SJSA1 (cell line): ENCODE data around the gene SLC10A4. TPM values are rescaled to one million over a fixed set of nuclear protein-coding genes. Genes with fewer than 3 reads are reported as not detected.

ENCODE experiments used
- DNase-seq, 2 experiments: peaks; one replicate each; pipeline ENCODE4 v3.0.0-alpha.2; 2015 to 2020; ENCODE audit warnings: low spot score in 2 of 2, low read depth in 1 of 2
- H3K27ac ChIP-seq: fragments of 250-450 bp; sonication (Bioruptor Pico); 2 replicates; pipeline ENCODE4 v1.5.1; 2020; ENCODE audit warnings: mild to moderate bottlenecking, moderate library complexity
- H3K27me3 ChIP-seq: fragments of 250-450 bp; sonication (Bioruptor Pico); replicated peaks from 2 replicates; pipeline ENCODE4 v1.5.1; 2020; ENCODE audit warnings: mild to moderate bottlenecking, moderate library complexity
- H3K36me3 ChIP-seq: fragments of 250-450 bp; sonication (Bioruptor Pico); 2 replicates; pipeline ENCODE4 v1.5.1; 2020; ENCODE audit warnings: mild to moderate bottlenecking
- H3K4me1 ChIP-seq: fragments of 250-450 bp; sonication (Bioruptor Pico); replicated peaks from 2 replicates; pipeline ENCODE4 v1.6.1; 2021; ENCODE audit warnings: mild to moderate bottlenecking
- H3K4me3 ChIP-seq: fragments of 250-450 bp; sonication (Bioruptor Pico); 2 replicates; pipeline ENCODE4 v1.5.1; 2020; ENCODE audit warnings: mild to moderate bottlenecking
- H3K9me3 ChIP-seq: fragments of 250-450 bp; sonication (Bioruptor Pico); replicated peaks from 2 replicates; pipeline ENCODE4 v1.5.1; 2020; ENCODE audit warnings: mild to moderate bottlenecking
- total RNA-seq: library from RNA; depleted of rRNA; stranded (reverse); fragments of >200 nt; shearing (Covaris generic); gene quantifications from 2 replicates; pipeline ENCODE4 v1.2.3, GENCODE V29; 2014

SLC10A4 gene
- total RNA-seq, 1 experiment from 2014 or later, result not detected

- H3K4me1 ChIP-seq, result no peaks in the 10 kb centered on the region
- no peaks in the 10 kb centered on the region for H3K36me3 ChIP-seq
- H3K27ac ChIP-seq, result no peak overlapping the region
- no peaks in the 10 kb centered on the region for H3K9me3 ChIP-seq
- no peaks in the 10 kb centered on the region for H3K27me3 ChIP-seq
- H3K4me3 ChIP-seq, result no peak overlapping the region
- DNase-seq, result no peak
These were observed 13.0 kb upstream of the SLC10A4 start for GRCh38 chr4:48470137-48470536.

GRCh38 chr4:48470570-48470969 is 12.6 kb upstream of the SLC10A4 start:
- no peak for DNase-seq
- Histone ChIP-seq H3K27me3 (no peaks in the 10 kb centered on the region), H3K36me3 (no peaks in the 10 kb centered on the region), H3K27ac (no peak overlapping the region), H3K4me3 (no peak overlapping the region), H3K4me1 (no peaks in the 10 kb centered on the region), H3K9me3 (no peaks in the 10 kb centered on the region)

GRCh38 chr4:48472794-48473193 is 10.3 kb upstream of the SLC10A4 start:
- Histone ChIP-seq H3K9me3 (no peaks in the 10 kb centered on the region), H3K36me3 (no peaks in the 10 kb centered on the region), H3K4me1 (no peaks in the 10 kb centered on the region), H3K27me3 (no peaks in the 10 kb centered on the region), H3K27ac (no peak overlapping the region), H3K4me3 (no peak overlapping the region)
- DNase-seq, result no peak

GRCh38 chr4:48475770-48476169 is 7.4 kb upstream of the SLC10A4 start:
- H3K9me3 ChIP-seq, result no peaks in the 10 kb centered on the region
- H3K27ac ChIP-seq, result no peak overlapping the region
- H3K27me3 ChIP-seq, result no peaks in the 10 kb centered on the region
- no peak overlapping the region for H3K4me3 ChIP-seq
- no peaks in the 10 kb centered on the region for H3K36me3 ChIP-seq
- H3K4me1 ChIP-seq, result no peaks in the 10 kb centered on the region
- no peak for DNase-seq

GRCh38 chr4:48478273-48478672 is 4.9 kb upstream of the SLC10A4 start:
- Histone ChIP-seq H3K36me3 (no peaks in the 10 kb centered on the region), H3K27ac (no peak overlapping the region), H3K4me1 (no peaks in the 10 kb centered on the region), H3K9me3 (no peaks in the 10 kb centered on the region), H3K4me3 (no peak overlapping the region), H3K27me3 (peaks cover 8% of the 10 kb centered on the region; the same call in 1 of the 2 replicates)
- no peak for DNase-seq

GRCh38 chr4:48481581-48481980 is 1.6 kb upstream of the SLC10A4 start:
- H3K9me3 ChIP-seq, result no peaks in the 10 kb centered on the region
- H3K36me3 ChIP-seq, result no peaks in the 10 kb centered on the region
- H3K27me3 ChIP-seq, result peaks cover 8% of the 10 kb centered on the region; the same call in 1 of the 2 replicates
- no peak overlapping the region for H3K4me3 ChIP-seq
- DNase-seq, result no peak
- 0 out of 2 replicates have a peak, but pooled peaks cover 4% of the 10 kb centered on the region for H3K4me1 ChIP-seq
- no peak overlapping the region for H3K27ac ChIP-seq

DNA sequence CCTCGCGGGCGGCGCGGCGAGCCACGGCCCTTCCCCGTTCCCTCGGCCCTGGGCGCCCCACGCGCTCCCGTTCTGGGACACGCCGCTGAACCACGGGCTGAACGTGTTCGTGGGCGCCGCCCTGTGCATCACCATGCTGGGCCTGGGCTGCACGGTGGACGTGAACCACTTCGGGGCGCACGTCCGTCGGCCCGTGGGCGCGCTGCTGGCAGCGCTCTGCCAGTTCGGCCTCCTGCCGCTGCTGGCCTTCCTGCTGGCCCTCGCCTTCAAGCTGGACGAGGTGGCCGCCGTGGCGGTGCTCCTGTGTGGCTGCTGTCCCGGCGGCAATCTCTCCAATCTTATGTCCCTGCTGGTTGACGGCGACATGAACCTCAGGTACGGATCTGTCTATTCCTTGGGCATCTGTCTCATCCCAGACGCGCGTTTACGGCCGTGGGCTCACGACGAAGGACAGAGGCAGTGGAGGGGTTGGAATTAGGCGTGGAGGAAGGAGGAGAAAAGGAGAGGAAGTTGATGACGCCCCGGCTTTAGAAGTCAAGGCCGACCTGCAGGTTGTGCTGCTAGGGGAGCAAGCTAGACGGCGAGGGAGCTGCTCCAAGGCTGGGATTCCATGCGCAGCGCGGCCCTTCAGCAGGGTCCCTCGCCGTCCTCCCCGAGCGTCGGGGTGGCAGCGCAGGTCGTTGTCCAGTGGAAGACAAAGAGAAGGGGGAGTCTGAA is 792 bp downstream of the SLC10A4 start:
- peaks cover 8% of the 10 kb centered on the region; the same call in 1 of the 2 replicates for H3K27me3 ChIP-seq
- no peak for DNase-seq
- H3K4me1 ChIP-seq, result 0 out of 2 replicates have a peak, but pooled peaks cover 4% of the 10 kb centered on the region
- H3K27ac ChIP-seq, result no peak overlapping the region
- no peaks in the 10 kb centered on the region for H3K36me3 ChIP-seq
- H3K9me3 ChIP-seq, result no peaks in the 10 kb centered on the region
- H3K4me3 ChIP-seq, result peak overlapping the region; percentile 40

DNA sequence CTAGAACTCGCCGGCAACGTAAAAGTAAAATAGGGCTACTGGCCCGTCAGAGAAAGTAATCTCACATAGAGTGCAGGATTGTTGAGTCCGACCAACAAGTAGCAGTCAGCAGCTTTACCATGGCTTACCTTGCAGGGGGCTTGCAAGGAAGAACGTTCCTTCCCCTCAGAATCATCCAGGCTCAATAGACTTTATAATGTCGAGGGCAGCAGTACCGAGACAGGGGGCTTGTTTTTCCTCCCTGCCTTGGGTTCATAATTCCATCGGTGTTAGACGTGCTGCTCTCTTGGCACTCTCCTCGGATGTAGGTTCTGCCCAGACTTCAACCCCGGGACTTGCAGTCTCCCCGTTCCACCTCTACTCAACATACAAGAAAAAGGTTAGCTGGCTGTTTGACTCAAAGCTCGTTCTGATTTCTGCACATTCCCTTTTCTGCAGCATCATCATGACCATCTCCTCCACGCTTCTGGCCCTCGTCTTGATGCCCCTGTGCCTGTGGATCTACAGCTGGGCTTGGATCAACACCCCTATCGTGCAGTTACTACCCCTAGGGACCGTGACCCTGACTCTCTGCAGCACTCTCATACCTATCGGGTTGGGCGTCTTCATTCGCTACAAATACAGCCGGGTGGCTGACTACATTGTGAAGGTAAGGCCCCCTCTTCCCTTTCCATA is 1.5 kb downstream of the SLC10A4 start:
- Histone ChIP-seq H3K36me3 (no peaks in the 10 kb centered on the region), H3K27me3 (peaks cover 8% of the 10 kb centered on the region; the same call in 1 of the 2 replicates), H3K4me1 (0 out of 2 replicates have a peak, but pooled peaks cover 4% of the 10 kb centered on the region), H3K4me3 (no peak overlapping the region), H3K9me3 (no peaks in the 10 kb centered on the region), H3K27ac (no peak overlapping the region)
- no peak for DNase-seq

GRCh38 chr4:48489683-48490011 is 6.5 kb downstream of the SLC10A4 start:
- DNase-seq, result no peak
- H3K27me3 ChIP-seq, result no peaks in the 10 kb centered on the region
- H3K27ac ChIP-seq, result no peak overlapping the region
- H3K4me1 ChIP-seq, result no peaks in the 10 kb centered on the region
- no peaks in the 10 kb centered on the region for H3K36me3 ChIP-seq
- no peaks in the 10 kb centered on the region for H3K9me3 ChIP-seq
- H3K4me3 ChIP-seq, result no peak overlapping the region

GRCh38 chr4:48490012-48490679 is 7.0 kb downstream of the SLC10A4 start, which contains the start of gene ZAR1:
Gene ZAR1, plus strand, starts transcription at chr4:48490252. Its CDS starts 40 bp downstream, at chr4:48490292.
- no peak within 1 kb of the TSS for H3K27ac ChIP-seq
- no peaks in the 10 kb centered on the region for H3K4me1 ChIP-seq
- H3K4me3 ChIP-seq, result no peak within 1 kb of the TSS
- no peaks in the 10 kb centered on the region for H3K27me3 ChIP-seq
- no peaks in the 10 kb centered on the region for H3K9me3 ChIP-seq
- no peaks in the 10 kb centered on the region for H3K36me3 ChIP-seq
- no peak for DNase-seq

DNA sequence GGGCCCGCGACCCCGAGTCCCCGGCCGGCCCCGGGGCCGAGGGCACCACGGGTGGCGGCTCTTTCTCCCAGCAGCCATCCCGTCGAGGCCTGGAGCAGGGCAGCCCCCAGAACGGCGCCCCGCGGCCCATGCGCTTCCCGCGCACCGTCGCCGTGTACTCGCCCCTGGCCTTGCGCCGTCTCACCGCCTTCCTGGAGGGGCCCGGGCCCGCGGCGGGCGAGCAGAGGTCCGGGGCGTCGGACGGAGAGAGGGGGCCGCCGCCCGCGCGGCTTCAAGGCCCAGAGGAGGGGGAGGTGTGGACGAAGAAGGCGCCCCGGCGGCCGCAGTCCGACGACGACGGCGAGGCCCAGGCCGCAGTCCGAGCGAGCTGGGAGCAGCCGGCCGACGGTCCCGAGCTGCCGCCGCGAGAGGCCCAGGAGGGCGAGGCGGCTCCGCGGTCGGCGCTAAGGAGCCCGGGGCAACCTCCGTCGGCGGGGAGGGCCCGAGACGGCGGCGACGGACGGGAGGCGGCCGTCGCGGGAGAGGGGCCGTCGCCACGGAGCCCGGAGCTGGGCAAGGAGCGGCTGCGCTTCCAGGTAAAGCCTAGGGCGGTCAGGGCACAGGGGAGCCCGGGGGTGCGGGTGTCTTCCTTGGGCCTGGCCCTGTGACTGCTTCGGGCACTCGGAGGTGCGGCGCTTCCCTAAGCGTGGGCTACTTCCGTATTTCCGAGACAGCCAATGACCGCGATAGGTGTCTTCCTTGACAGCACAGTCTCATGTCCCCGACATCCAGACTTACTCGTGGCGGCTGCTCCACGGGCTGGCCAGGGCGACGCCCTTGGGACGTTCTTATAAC is 7.8 kb downstream of the SLC10A4 start:
- Histone ChIP-seq H3K36me3 (no peaks in the 10 kb centered on the region), H3K27ac (no peak overlapping the region), H3K27me3 (no peaks in the 10 kb centered on the region), H3K4me3 (no peak overlapping the region), H3K4me1 (no peaks in the 10 kb centered on the region), H3K9me3 (no peaks in the 10 kb centered on the region)
- no peak for DNase-seq

DNA sequence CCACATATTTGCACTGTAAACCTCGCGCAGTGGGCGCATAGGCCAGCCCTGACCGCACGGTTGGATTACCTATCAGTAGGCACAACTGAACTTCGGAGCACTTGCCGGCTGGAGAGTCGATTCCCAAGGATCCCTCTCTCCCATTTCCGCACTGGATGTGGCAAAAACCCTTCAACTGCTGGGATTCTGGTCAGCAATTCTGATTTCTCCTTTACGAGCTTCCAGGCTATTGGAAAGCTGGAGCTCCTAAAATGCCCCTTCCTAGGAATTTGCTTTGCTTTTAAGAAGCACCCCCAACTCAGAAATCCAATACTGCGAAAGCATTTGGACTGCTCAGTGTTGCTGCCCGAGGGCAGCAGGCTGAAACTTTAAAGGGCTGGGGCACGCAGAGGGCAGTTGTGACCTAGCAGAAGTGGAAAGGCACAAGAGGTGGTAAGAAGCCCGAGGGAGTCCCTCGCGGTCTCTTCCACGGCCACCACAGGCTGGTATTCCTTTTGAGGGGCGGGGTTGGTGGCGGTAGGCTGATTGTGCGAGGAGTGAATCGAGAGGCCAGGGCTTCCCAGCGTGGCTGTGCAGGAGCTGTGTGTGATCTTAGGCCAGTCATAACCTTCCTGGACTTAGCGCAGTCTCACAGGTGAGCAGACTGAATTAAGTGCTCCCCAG is 8.5 kb downstream of the SLC10A4 start:
- no peaks in the 10 kb centered on the region for H3K27me3 ChIP-seq
- H3K4me3 ChIP-seq, result no peak overlapping the region
- DNase-seq, result no peak

DNA sequence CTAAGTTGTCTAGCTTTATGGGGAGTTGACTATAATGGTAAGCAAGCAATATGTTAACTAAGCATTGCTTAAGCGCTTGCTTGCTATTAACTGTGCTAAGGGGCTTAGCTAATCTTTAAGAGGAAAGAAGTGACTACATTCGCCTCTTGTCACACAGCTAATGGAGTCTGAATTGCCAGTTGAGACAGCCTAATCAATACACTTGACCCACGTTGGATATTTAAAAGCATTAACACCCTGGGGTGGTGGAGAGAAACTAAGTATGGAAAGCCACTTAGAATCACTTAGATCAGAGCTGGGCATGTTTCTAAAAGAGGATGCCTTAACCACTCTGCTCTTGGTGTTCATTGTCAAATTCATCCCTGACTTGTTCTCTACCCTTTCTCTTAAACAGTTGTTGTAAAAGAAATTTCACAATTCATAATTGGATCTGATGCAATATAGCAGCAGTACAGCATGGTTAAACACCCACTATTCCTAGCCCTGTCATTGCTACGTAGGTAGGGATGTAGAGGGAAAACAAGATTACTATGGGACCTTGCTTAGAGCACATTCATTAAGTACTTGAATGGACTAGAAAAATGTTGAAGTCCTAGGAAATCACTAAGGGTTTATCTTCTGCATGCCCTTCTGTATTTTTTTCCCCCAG is 10.4 kb downstream of the SLC10A4 start:
- Histone ChIP-seq H3K27ac (no peak overlapping the region), H3K4me3 (no peak overlapping the region), H3K4me1 (no peaks in the 10 kb centered on the region), H3K27me3 (no peaks in the 10 kb centered on the region), H3K36me3 (no peaks in the 10 kb centered on the region), H3K9me3 (no peaks in the 10 kb centered on the region)
- no peak for DNase-seq

More for the DNA sequence above, 8.5 kb downstream of the SLC10A4 start:
- H3K36me3 ChIP-seq, result no peaks in the 10 kb centered on the region
- H3K4me1 ChIP-seq, result no peaks in the 10 kb centered on the region
- H3K9me3 ChIP-seq, result no peaks in the 10 kb centered on the region
- no peak overlapping the region for H3K27ac ChIP-seq
